GM19240 (cell line): ENCODE measurements around the gene AGTR2.
"Not testable (repeated sequence)": the region's sequence is repeated elsewhere in the genome, so short reads cannot be mapped to it uniquely, and the experiment has no call there.

ENCODE experiments used
- DNase-seq: peaks from one replicate; pipeline ENCODE4 v3.0.0; 2011; ENCODE audit warnings: low spot score; ENCODE audit not compliant: insufficient read length

Gene AGTR2, protein sequence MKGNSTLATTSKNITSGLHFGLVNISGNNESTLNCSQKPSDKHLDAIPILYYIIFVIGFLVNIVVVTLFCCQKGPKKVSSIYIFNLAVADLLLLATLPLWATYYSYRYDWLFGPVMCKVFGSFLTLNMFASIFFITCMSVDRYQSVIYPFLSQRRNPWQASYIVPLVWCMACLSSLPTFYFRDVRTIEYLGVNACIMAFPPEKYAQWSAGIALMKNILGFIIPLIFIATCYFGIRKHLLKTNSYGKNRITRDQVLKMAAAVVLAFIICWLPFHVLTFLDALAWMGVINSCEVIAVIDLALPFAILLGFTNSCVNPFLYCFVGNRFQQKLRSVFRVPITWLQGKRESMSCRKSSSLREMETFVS

DNA sequence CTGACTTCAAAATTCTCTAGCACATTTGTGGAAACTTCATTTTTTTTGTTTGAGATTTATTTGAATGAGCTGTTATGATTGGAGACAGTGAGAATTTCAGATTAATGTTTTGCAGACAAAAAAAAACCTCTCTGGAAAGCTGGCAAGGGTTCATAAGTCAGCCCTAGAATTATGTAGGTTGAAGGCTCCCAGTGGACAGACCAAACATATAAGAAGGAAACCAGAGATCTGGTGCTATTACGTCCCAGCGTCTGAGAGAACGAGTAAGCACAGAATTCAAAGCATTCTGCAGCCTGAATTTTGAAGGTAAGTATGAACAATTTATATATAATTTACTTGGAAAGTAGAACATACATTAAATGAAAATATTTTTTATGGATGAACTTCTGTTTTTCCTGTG is at the start of gene AGTR2:
Gene AGTR2 (plus strand): TSS at position 234 of the 400 bp plus-strand sequence. CDS start 1,537 bp downstream, outside the sequence.
- DNase-seq, result no peak

DNA sequence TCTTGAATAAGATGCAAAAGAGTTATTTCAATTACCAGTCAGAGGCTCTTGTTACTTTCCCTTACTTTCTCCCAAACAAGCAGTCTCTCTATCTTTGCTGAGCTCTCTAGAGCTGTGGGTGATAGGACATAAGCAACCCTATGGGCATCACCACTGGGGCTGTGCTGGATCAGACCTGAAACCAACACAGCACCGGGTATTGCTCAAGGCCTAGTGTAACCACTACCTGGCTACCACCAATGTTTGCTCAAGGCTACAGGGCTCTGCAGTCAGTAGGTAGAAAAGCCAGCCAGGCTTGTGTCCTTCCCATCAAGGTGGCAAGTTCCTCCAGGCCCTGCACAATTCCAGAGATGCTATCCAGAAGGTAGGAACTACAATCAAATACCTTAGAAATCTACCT is 35.3 kb upstream of the AGTR2 start:
- no peak for DNase-seq

DNA sequence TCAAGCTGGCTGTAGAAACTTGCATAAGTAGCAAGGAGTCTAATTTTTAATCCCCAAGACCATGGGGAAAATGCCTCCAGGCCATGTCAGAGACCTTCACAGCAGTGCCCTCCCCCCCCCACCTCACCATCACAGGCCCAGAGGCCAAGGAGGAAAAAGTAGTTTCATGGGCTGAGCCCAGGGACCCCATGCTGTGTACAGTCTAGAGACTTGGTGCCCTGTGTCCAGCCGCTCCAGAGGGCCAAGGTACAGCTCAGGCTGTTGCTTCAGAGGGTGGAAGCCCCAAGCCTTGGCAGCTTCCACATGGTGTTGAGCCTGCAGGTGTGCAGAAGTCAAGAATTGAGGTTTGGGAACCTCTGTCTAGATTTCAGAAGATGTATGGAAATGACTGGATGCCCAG is 29.3 kb upstream of the AGTR2 start:
- DNase-seq, result not testable (repeated sequence)

DNA sequence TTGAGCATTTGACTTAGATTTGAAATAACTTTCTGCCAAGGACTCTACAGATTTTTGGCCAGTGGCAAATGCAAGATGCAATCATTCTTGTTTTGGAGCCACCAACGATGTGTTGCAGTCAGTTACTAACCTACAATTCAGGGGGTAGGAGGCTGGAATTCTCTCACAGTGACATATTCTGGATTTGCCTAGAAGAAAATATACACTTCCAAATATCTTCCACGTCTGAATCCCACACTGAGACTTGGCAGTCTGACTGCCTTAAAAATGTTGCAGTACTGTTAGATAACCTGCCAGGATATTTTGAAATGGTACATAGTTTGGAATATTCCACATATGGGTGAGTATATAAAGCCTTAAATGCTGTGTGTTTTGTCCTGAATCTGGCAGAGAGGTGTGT is 27.6 kb upstream of the AGTR2 start:
- DNase-seq, result no peak

DNA sequence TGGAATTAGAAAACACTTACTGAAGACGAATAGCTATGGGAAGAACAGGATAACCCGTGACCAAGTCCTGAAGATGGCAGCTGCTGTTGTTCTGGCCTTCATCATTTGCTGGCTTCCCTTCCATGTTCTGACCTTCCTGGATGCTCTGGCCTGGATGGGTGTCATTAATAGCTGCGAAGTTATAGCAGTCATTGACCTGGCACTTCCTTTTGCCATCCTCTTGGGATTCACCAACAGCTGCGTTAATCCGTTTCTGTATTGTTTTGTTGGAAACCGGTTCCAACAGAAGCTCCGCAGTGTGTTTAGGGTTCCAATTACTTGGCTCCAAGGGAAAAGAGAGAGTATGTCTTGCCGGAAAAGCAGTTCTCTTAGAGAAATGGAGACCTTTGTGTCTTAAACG is 2.4 kb downstream of the AGTR2 start:
- DNase-seq, result no peak

DNA sequence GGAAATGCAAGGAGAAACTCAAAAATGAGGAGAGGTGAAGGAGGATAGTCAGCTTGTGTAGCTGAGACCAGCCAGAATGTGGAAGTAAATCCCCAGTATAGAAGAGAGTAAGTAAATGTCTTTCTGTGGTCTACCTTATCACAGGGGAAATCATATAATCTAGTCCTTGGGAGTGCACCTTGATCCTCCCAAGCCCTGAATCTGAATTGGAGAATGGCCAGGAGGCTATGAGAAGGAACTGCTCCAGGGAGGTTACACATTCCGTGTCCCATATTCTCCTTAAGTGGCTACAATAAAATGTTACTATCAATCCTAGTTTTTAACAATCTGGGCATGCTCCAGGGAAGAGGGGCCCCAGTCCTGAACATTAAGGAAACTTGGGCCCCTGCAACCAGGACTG is 10.8 kb downstream of the AGTR2 start:
- DNase-seq, result no peak

DNA sequence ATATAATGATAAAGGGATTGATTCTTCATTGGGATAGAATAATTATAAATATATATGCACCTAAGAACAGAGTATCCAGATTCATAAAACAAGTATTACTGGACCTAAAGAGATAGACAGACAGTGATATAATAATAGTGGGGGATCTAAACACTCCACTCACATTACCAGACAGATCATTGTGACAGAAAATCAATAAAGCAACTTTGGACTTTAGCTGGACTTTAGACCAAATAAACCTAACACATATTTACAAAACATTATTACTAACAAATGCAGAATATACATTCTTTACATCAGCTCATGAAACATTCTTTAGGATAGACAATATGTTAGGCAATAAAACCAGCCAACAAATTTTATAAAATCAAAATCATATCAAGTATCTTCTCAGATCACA is 14.6 kb downstream of the AGTR2 start:
- no peak for DNase-seq

DNA sequence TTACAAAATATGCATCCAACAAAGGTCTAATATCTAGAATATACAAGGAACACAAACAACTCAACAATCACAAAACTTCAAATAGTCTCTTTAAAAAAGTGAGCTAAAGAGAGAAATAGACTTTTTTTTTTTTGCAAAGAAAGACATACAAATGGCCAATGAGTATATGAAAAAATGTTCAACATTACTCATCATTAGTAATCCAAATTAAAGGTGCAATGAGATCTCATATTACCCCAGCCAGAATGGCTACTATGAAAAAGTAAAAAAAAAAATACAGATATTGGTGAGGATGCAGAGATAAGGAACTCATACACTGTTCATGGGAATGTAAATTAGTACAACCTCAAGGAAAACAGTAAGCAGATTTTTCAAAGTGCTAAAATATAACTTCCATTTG is 24.1 kb downstream of the AGTR2 start:
- no peak for DNase-seq

DNA sequence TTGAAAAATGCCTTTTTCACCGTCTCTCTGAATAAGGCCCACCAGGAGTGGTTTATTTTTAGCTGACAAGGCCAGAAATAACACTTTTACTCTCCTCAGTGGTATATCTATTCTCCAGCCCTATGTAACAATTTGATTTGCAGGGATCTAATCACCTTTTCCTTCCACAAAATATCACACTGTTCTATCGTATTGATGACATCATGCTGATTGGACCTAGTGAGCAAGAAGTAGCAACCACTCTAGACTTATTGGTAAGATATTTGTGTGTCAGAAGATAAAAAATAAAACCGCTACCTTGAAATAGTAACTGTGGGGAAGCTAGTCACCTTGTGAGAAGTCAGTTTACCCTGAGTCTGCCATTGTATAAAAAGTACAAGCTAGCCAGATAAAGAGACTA is 27.7 kb downstream of the AGTR2 start:
- DNase-seq, result no peak

DNA sequence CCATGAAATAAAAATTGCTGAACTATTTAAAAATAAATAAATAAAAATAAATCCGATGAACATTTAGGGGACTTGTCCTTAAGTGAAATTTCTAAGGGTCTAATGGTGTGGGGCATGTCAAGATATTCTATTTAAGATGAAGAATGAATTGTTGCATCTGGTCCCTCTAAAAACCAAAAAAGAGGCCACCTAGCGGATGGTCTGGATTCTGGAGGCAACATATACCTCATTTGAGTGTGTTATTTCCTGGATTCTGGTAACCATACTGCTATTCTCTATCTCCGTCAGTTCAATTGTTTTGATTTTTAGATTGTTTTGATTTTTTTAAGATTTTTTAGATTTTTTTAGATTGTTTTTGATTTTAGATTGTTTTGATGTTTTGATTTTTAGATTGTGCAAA is 28.3 kb downstream of the AGTR2 start:
- DNase-seq, result no peak

DNA sequence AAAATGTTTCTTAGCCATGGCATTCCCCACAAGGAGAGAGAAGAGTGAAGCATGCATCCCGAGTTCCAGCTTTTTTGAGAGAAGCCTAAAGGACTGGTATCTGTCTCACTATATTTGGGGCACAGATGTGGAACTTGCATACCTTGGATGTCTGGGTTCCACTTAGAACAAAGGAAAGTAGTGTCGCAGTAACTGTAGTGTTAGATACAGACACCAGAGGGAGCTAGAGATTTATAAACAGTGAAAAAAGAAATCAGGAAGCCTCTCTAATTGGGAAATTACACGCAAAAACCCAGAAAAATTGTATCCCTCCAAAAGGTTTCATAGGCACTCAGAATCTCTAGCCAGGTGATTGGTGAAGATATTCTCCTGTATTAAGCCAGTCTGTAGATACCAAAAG is 34.4 kb downstream of the AGTR2 start:
- no peak for DNase-seq

DNA sequence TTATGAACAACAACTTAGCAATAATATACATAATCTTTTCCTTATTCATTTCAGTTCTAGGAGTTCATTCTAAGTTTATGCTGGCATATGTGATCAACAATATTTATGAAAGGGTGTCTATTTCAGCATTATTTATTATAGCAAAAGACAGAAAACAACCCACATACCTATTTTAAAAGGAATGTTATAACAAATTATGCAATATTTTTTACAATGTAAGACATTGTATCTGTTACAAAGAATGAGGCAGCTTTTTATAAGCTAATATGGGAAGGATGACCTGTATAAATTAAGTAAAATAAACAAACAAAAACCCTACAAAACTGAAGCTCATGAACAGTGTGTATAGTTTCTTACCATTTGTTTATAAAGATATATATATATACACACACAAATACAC is 42.7 kb downstream of the AGTR2 start:
- no peak for DNase-seq

DNA sequence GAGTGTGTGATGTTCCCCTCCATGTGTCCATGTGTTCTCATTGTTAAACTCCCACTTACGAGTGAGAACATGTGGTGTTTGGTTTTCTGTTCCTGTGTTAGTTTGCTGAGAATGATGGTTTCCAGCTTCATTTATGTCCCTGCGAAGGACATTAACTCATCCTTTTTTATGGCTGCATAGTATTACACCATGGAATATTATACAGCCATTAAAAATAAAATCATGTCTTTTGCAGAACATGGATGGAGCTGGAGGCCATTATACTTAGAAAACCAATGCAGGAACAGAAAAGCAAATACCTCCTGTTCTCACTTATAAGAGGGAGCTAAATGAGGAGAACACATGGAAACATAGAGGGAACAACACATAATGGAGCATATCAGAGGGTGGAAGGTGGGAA is 46.5 kb downstream of the AGTR2 start:
- not testable (repeated sequence) for DNase-seq
